AG10803 (cell line): ENCODE data around the gene C20orf202.

ENCODE experiments used
- DNase-seq: peaks from one replicate; pipeline ENCODE4 v3.0.0; 2010; ENCODE audit warnings: low read depth
- H3K4me3 ChIP-seq: 2 replicates; pipeline ENCODE4 v1.5.1; 2011; ENCODE audit warnings: mild to moderate bottlenecking, low read length, control low read depth
- TF ChIP-seq, protein P1 (sequence below): conservative IDR thresholded peaks from 2 replicates; pipeline ENCODE4 v1.5.1; 2011; ENCODE audit warnings: mild to moderate bottlenecking, low read length, control low read depth, inconsistent platforms

The C20orf202 gene

DNA sequence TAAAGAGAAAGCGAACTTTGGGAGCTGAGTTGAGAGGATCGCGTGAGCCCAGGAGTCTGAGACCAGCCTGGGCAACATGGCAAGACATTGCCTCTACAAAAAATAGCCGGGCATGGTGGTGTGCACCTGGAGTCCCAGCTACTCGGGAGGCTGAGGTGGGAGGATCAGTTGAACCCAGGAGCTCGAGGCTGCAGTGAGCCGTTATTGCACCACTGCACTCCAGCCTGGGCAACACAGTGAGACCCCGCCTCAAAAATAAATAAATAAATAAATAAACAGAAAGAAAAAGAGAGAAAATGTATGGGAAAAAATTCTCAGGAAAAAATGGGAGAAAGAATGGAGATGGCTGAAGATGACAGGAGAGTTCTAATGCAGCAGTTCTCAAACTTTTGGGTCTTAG, 2.5 kb downstream of the C20orf202 start:
- H3K4me3 ChIP-seq, result no peak overlapping the region
- TF ChIP-seq, protein P1, sequence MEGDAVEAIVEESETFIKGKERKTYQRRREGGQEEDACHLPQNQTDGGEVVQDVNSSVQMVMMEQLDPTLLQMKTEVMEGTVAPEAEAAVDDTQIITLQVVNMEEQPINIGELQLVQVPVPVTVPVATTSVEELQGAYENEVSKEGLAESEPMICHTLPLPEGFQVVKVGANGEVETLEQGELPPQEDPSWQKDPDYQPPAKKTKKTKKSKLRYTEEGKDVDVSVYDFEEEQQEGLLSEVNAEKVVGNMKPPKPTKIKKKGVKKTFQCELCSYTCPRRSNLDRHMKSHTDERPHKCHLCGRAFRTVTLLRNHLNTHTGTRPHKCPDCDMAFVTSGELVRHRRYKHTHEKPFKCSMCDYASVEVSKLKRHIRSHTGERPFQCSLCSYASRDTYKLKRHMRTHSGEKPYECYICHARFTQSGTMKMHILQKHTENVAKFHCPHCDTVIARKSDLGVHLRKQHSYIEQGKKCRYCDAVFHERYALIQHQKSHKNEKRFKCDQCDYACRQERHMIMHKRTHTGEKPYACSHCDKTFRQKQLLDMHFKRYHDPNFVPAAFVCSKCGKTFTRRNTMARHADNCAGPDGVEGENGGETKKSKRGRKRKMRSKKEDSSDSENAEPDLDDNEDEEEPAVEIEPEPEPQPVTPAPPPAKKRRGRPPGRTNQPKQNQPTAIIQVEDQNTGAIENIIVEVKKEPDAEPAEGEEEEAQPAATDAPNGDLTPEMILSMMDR, result no peak
- no peak for DNase-seq

DNA sequence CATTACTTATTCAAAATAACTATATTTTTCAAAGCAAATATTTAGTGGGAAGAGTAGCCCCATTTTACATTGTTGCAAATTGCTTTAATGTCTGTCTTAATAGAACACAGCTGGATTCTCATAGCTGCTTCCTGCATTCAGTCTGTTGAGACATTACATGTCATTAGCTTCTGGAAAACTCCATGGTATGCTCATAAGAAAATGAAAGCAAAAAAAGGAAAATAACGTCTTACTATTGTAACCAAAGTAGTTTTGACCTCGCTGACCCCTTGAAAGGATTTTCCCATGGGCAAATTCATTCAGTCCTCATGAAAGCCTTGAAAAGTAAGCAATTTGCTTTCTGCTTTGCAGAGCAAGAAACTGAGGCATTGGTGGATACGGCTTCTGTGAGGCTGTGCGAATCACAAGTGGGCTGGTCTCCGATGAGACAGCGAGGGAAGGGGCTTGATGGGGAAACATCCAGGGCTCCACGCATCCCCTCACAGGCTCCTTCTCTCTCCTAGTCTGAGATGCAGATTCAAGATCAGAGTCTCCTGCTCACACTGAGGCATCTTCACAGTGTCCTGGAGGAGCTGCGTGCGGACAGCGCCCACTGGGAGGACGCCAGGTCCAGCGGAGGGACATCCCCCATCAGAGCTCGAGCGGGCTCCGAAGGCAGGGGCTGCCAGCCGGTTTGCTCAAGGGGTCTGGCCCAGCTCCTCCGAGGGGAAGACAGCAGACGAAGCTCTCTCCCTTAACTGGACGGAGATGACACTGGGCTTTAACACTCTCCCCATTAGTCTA, 3.3 kb downstream of the C20orf202 start:
- TF ChIP-seq, protein P1, result no peak
- DNase-seq, result peak; percentile 48
- peak overlapping the region; percentile 14 for H3K4me3 ChIP-seq

DNA sequence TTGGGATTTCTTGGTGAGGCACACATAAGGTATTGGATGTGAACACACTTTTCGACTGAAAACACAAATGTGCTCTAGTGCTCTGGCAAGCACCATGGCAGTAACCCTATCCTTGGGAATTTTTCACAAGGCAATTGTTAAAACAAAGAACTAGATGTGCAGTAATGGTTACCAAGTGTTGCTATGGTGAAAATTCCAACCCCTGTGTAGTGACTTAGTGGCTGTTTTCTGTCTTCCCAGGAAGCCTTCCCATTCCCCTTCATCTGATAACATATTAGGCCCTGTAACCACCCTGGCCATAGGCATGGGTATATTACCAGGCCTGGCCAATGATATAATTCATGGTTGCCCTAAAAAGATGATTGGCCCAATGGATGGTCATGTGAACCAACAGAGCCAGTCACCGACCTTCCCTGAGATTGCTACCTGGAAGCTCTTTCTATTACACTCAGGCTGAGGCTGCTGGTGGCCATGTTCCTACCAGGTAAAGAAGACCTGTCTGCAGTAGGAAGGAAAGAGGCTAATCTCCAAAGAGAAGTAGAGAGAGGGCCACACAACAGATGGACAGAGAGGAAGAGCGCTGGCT, 4.1 kb downstream of the C20orf202 start:
- no peak overlapping the region for H3K4me3 ChIP-seq
- DNase-seq, result no peak
- TF ChIP-seq, protein P1, result no peak

DNA sequence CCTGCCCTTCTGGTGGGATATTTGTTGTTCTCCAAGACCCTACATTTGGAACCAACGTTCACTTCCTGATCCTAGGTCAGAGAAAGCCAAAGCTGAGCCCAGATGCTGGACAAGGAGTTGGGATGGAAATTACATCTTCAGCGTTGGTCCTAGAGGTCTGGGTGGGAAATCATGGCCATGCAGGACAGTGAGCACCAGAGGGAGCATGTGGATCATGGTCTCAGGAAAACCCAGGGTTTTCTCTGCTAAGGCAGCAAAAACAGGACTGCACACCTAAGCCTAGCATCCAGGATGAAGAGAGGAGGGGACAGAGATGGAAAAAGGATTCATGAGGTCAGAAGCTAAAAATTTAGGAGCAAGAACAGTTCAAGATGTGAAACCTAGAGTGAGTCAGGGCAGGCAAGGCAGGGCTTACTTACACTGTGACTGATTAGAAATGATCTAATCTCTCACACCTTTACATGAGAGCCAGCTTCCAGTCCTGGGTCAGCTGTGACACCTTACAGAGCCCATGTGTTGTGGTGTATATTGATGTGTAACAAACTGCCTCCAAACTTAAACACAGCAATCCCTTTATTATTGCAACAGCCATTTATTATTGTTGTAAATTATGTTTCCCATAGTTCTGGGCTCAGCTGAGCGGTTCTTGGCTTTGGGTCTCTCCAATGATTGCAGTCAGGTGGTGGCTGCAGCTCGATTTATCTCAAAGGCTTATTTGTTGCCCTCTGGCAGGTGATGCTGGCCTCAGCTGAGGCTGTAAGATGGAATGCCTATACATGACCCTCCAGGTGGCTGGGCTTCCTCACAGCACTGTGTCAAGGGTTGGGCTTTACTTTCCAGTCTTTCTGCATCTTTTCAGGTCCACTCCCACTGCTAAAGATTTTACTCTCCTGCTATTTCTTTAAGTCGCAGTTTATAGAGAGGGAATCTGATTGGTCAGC, 6.5 kb downstream of the C20orf202 start:
- DNase-seq, result no peak

DNA sequence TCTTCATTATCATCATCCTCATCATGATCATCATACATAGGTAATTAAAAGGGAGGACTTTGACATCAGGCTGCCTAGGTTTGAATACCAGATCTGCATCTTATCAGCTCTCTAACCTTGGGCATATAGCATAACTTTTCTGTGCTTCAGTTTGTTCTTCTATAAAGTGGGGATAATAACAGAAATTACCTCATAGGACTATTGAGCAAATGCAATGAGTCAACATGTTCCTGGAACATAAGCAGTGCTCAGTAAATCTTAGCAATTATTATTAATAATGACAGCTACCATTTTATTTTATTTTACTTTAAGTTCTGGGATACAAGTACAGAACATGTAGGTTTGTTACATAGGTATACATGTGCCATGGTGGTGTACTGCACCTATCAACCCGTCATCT, 7.2 kb downstream of the C20orf202 start:
- H3K4me3 ChIP-seq, result no peak overlapping the region
- TF ChIP-seq, protein P1, result no peak
- no peak for DNase-seq

More for the DNA sequence above, 6.5 kb downstream of the C20orf202 start:
- TF ChIP-seq, protein P1, result peak; percentile 44
- H3K4me3 ChIP-seq, result no peak overlapping the region

DNA sequence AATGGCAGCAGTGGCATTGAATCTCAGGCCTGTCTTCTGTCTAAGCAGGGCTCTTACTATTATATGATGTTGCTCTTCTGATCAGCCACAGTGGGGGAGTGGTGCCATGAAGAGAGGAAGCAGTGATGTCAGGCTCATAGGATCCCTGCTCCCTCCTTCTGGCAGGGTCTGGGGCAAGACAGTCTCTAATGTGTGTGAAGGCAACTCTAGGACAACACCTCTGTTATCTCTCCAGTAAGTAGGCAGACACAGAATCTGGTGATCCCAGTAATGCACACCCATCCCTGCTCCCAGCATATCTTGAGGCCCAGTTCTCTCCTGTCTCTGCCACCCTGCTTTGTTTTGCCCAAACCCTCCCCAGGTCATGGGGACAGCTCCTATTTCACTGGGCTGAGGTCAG, 8.8 kb downstream of the C20orf202 start:
- TF ChIP-seq, protein P1, result no peak
- no peak overlapping the region for H3K4me3 ChIP-seq

More for the DNA sequence above, 8.8 kb downstream of the C20orf202 start:
- DNase-seq, result no peak
